ENCODE results near the gene MIB2. TPM values are rescaled to one million over a fixed set of nuclear protein-coding genes. Genes with fewer than 3 reads are reported as not detected.

The MIB2 gene
- total RNA-seq, 1 donor, result 58.7 TPM

- TF ChIP-seq CTCF (IDR thresholded peaks at IDR 0.05; ENCODE audit: insufficient read depth, low read depth, low read length), result no peak
- no peak for DNase-seq (ENCODE audit: low read depth)
- no peak overlapping the region for H3K4me3 ChIP-seq (ENCODE audit: low read depth, low read length)
Measured at GRCh38 chr1:1602968-1603506, 12.3 kb upstream of the MIB2 start.

- TF ChIP-seq CTCF (IDR thresholded peaks at IDR 0.05; ENCODE audit: insufficient read depth, low read depth, low read length), result no peak
- DNase-seq (ENCODE audit: low read depth), result no peak
- no peak overlapping the region for H3K4me3 ChIP-seq (ENCODE audit: low read depth, low read length)
Measured at GRCh38 chr1:1603671-1604373, 11.5 kb upstream of the MIB2 start.

- H3K4me3 ChIP-seq (ENCODE audit: low read depth, low read length), result no peak overlapping the region
- no peak for DNase-seq (ENCODE audit: low read depth)
- no peak for TF ChIP-seq CTCF (IDR thresholded peaks at IDR 0.05; ENCODE audit: insufficient read depth, low read depth, low read length)
Measured at GRCh38 chr1:1604374-1605033, 10.8 kb upstream of the MIB2 start.

- no peak for TF ChIP-seq CTCF (IDR thresholded peaks at IDR 0.05; ENCODE audit: insufficient read depth, low read depth, low read length)
- no peak for DNase-seq (ENCODE audit: low read depth)
Measured at GRCh38 chr1:1605034-1605591, 10.2 kb upstream of the MIB2 start.

GRCh38 chr1:1605724-1606123 is 9.6 kb upstream of the MIB2 start:
- no peak for DNase-seq (ENCODE audit: low read depth)
- H3K4me3 ChIP-seq (ENCODE audit: low read depth, low read length), result no peak overlapping the region
- TF ChIP-seq CTCF (IDR thresholded peaks at IDR 0.05; ENCODE audit: insufficient read depth, low read depth, low read length), result no peak

More at GRCh38 chr1:1605034-1605591, 10.2 kb upstream of the MIB2 start:
- H3K4me3 ChIP-seq (ENCODE audit: low read depth, low read length), result no peak overlapping the region

- H3K4me3 ChIP-seq (ENCODE audit: low read depth, low read length), result no peak overlapping the region
- DNase-seq (ENCODE audit: low read depth), result no peak
- no peak for TF ChIP-seq CTCF (IDR thresholded peaks at IDR 0.05; ENCODE audit: insufficient read depth, low read depth, low read length)
Measured at GRCh38 chr1:1606232-1606631, 9.1 kb upstream of the MIB2 start.

All from fibroblast of villous mesenchyme (primary cell).